ENCODE measurements around the gene NALF2. TPM values are rescaled to one million over a fixed set of nuclear protein-coding genes. Genes with fewer than 3 reads are reported as not detected.

The NALF2 gene
- polyA plus RNA-seq, 2 of the 4 experiments (the other 2 are of a cell fraction) = 1.4 to 2.1 TPM

- POLR2A ChIA-PET = no interaction called here
- no peak for DNase-seq (ENCODE audit: low read depth in 1 of 2, low spot score in 1 of 2)
- H3K4me3 ChIP-seq = no peak overlapping the region
- CTCF ChIA-PET = no interaction called here
- no peak for FAIRE-seq
- no peak overlapping the region for H3K4me2 ChIP-seq
- no peaks in the 10 kb centered on the region for H3K9me3 ChIP-seq
- no peaks in the 10 kb centered on the region for H3K4me1 ChIP-seq
- no peak for ATAC-seq
- TF ChIP-seq ZNF302 (CRISPR knock-in tag; IDR thresholded peaks at IDR 0.05) = no peak
- TF ChIP-seq NPAS2 (CRISPR knock-in tag; IDR thresholded peaks at IDR 0.05; ENCODE audit: borderline replicate concordance) = no peak
- TF ChIP-seq CBX2 (IDR thresholded peaks at IDR 0.05; ENCODE audit: borderline replicate concordance, low read depth) = no peak
- TF ChIP-seq MAFK (IDR thresholded peaks at IDR 0.05; ENCODE audit: partially characterized antibody) = no peak
- TF ChIP-seq, protein P1, sequence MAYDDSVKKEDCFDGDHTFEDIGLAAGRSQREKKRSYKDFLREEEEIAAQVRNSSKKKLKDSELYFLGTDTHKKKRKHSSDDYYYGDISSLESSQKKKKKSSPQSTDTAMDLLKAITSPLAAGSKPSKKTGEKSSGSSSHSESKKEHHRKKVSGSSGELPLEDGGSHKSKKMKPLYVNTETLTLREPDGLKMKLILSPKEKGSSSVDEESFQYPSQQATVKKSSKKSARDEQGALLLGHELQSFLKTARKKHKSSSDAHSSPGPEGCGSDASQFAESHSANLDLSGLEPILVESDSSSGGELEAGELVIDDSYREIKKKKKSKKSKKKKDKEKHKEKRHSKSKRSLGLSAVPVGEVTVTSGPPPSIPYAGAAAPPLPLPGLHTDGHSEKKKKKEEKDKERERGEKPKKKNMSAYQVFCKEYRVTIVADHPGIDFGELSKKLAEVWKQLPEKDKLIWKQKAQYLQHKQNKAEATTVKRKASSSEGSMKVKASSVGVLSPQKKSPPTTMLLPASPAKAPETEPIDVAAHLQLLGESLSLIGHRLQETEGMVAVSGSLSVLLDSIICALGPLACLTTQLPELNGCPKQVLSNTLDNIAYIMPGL (CRISPR knock-in tag; IDR thresholded peaks at IDR 0.05; ENCODE audit: borderline replicate concordance) = no peak
- TF ChIP-seq MYC (IDR thresholded peaks at IDR 0.05; ENCODE audit: borderline replicate concordance, low read length) = no peak
- no peak for TF ChIP-seq JUNB (IDR thresholded peaks at IDR 0.05)
- TF ChIP-seq HOXA7 (CRISPR knock-in tag; IDR thresholded peaks at IDR 0.05) = no peak
- no peak for TF ChIP-seq TP53 (CRISPR knock-in tag; IDR thresholded peaks at IDR 0.05)
- TF ChIP-seq ZC3H11A (IDR thresholded peaks at IDR 0.05) = no peak
- no peak for TF ChIP-seq CTCF (IDR thresholded peaks at IDR 0.05)
- TF ChIP-seq ELK1 (IDR thresholded peaks at IDR 0.05; ENCODE audit: low read depth, low read length) = no peak
- no peak for TF ChIP-seq ZSCAN20 (CRISPR knock-in tag; IDR thresholded peaks at IDR 0.05)
- TF ChIP-seq RFX5 (IDR thresholded peaks at IDR 0.05) = no peak
- no peak for TF ChIP-seq EHF (CRISPR knock-in tag; IDR thresholded peaks at IDR 0.05)
- no peak for TF ChIP-seq POLR2AphosphoS2 (conservative IDR thresholded peaks at IDR 0.05; ENCODE audit: low read length)
- no peak overlapping the region for H3K27ac ChIP-seq
- 66% methylated on average over 11 of the region's 15 CpGs for WGBS (ENCODE audit: missing lambda C conversion rate)
Measured at GRCh38 chrX:69506617-69507499, 2.7 kb downstream of the NALF2 start.

- DNase-seq (ENCODE audit: low read depth in 1 of 2, low spot score in 1 of 2) (no peak), ATAC-seq (no peak), FAIRE-seq (no peak)
- H3K27ac ChIP-seq = no peak overlapping the region
- ChIA-PET CTCF (interaction anchor here (3.2 kb wide), 1 partner anchor 31 kb away, joined by 10 read pairs; no protein-coding TSS in a partner anchor), POLR2A (no interaction called here)
- no peaks in the 10 kb centered on the region for H3K4me1 ChIP-seq
- no peak overlapping the region for H3K4me3 ChIP-seq
- no peaks in the 10 kb centered on the region for H3K9me3 ChIP-seq
- H3K4me2 ChIP-seq = no peak overlapping the region
- 78% methylated on average over 7 of the region's 7 CpGs for WGBS (ENCODE audit: missing lambda C conversion rate)
- TF ChIP-seq GATA3 (IDR thresholded peaks at IDR 0.05; ENCODE audit: borderline replicate concordance) = no peak
- no peak for TF ChIP-seq CTCF (IDR thresholded peaks at IDR 0.05)
- no peak for TF ChIP-seq RAD21 (conservative IDR thresholded peaks at IDR 0.05 in 1 of 2, IDR thresholded peaks at IDR 0.05 in 1 of 2)
- TF ChIP-seq MAFK (IDR thresholded peaks at IDR 0.05; ENCODE audit: partially characterized antibody) = no peak
- no peak for TF ChIP-seq KDM1A (IDR thresholded peaks at IDR 0.05; ENCODE audit: low read depth)
- no peak for TF ChIP-seq JUNB (IDR thresholded peaks at IDR 0.05)
- no peak for TF ChIP-seq EHMT2 (IDR thresholded peaks at IDR 0.05; ENCODE audit: low read depth)
- TF ChIP-seq KDM5A (IDR thresholded peaks at IDR 0.05) = no peak
- no peak for TF ChIP-seq POLR2A (IDR thresholded peaks at IDR 0.05; ENCODE audit: low read length)
- no peak for TF ChIP-seq FOSB (CRISPR knock-in tag; IDR thresholded peaks at IDR 0.05)
- no peak for TF ChIP-seq NR3C1 (IDR thresholded peaks at IDR 0.05)
- TF ChIP-seq NPAS2 (CRISPR knock-in tag; IDR thresholded peaks at IDR 0.05; ENCODE audit: borderline replicate concordance) = no peak
- TF ChIP-seq JUN (IDR thresholded peaks at IDR 0.05) = no peak
- TF ChIP-seq CBX2 (IDR thresholded peaks at IDR 0.05; ENCODE audit: borderline replicate concordance, low read depth) = no peak
- TF ChIP-seq HOXA7 (CRISPR knock-in tag; IDR thresholded peaks at IDR 0.05) = no peak
- TF ChIP-seq REST (IDR thresholded peaks at IDR 0.05) = no peak
Measured at GRCh38 chrX:69507500-69507789, 3.3 kb downstream of the NALF2 start.

Data from A549 (cell line).